GM12872 (cell line): ENCODE data around the gene IFNK.

ENCODE experiments used
- TF ChIP-seq, protein P1 (sequence below): IDR thresholded peaks from 3 replicates; pipeline ENCODE4 v1.5.1; 2011; ENCODE audit warnings: low read depth, mild to moderate bottlenecking, low read length, moderate library complexity; ENCODE audit not compliant: insufficient read depth

IFNK gene

DNA sequence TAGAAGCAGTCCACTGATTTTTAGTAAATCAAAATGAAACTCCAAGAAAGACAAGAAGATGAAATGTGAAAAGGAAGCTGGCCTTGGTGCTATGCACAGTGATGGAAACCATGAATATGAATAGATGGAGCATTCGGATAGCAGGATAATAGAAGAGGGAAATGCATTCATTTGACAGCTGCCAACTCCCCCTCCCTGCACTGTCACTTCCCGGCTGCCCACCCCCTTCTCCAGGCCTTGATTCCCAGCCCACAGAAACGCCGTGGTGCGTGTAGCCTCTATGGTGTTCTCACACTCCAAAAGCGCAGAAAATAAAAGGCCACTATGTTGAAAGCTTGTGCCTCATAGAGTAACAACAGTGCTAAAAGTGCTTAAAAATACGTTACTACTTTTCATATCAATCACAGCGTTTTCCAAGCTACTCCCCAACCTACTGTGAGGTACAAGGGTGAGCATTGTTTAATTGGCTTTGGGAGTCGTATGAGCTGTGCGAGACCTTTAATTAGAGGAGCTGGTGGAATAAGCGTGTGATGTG is 26.1 kb upstream of the IFNK start:
- TF ChIP-seq, protein P1, sequence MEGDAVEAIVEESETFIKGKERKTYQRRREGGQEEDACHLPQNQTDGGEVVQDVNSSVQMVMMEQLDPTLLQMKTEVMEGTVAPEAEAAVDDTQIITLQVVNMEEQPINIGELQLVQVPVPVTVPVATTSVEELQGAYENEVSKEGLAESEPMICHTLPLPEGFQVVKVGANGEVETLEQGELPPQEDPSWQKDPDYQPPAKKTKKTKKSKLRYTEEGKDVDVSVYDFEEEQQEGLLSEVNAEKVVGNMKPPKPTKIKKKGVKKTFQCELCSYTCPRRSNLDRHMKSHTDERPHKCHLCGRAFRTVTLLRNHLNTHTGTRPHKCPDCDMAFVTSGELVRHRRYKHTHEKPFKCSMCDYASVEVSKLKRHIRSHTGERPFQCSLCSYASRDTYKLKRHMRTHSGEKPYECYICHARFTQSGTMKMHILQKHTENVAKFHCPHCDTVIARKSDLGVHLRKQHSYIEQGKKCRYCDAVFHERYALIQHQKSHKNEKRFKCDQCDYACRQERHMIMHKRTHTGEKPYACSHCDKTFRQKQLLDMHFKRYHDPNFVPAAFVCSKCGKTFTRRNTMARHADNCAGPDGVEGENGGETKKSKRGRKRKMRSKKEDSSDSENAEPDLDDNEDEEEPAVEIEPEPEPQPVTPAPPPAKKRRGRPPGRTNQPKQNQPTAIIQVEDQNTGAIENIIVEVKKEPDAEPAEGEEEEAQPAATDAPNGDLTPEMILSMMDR: no peak

GRCh38 chr9:27499451-27499850 is 24.6 kb upstream of the IFNK start:
- TF ChIP-seq, protein P1: no peak

DNA sequence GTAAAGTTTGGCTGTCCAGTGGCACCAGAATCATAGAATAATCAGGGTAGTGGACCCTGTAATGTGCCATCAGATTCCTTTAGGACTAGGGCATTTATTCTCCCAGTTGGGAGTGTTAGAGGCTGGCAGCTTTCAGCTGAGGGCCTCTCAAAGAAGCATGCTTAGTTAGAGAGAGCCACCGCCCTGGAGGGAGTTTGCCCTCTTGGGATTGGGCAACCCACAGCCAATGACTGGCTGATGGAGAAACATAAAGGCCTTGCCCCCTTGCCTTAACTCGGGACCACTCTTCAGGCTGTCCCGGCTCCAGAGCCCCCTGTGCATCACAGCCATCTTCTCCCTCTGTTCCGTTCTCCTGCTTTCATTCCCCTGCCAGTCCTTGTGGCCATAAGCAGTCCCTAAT is 20.5 kb upstream of the IFNK start:
- TF ChIP-seq, protein P1: no peak

GRCh38 chr9:27504259-27504658 is 19.8 kb upstream of the IFNK start:
- TF ChIP-seq, protein P1: no peak

DNA sequence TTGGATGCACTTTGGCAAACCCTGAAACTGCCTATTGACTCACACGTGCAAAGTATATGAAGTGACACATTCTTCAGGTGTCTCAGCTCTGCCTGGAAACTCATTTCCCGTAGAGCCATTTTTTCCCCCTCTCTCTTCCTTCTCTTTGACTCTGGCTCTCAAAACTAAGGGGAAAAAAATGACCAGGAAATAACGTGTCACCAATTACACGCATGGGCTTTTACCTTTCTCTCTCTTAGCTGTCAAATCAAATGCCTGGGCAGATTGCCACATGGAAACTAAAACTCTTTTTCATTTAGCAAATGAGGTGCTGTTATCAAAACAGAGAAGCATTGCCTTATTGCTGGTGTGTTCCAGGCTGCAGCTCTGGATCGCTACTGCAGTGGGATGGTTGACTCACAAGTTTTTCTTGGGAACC is 18.3 kb upstream of the IFNK start:
- TF ChIP-seq, protein P1: no peak

- TF ChIP-seq, protein P1: no peak
These were observed 17.1 kb upstream of the IFNK start for GRCh38 chr9:27506981-27507380.

- TF ChIP-seq, protein P1: no peak
These were observed 13.3 kb upstream of the IFNK start for GRCh38 chr9:27510780-27511179.
